Transverse colon (tissue), 4 donors: ENCODE data around the gene TTC22.

Experiments used
- POLR2A ChIP-seq: fragments of 450-650 bp; IDR thresholded peaks from one replicate; pipeline ENCODE4 v1.6.1; 2016; ENCODE audit warnings: antibody characterized with exemption, mild to moderate bottlenecking, moderate library complexity
- POLR2AphosphoS5 ChIP-seq, 3 donors: sonication (generic); formaldehyde crosslinking; IDR thresholded peaks; one replicate each; pipeline ENCODE4 v1.6.1; 2016; ENCODE audit warnings: antibody characterized with exemption in 3 of 3
- TF ChIP-seq, protein P1 (sequence below), 5 experiments: fragments of 200-600 bp in 3 of 5; fragments of 450-650 bp in 2 of 5; sonication (generic) in 3 of 5; IDR thresholded peaks; 1 replicate in 2 of 5; 2 replicates in 3 of 5; pipeline ENCODE4 v1.5.1; 2016 to 2017; ENCODE audit warnings: antibody characterized with exemption in 5 of 5, inconsistent platforms in 3 of 5, mild to moderate bottlenecking in 2 of 5, moderate library complexity in 1 of 5

DNA sequence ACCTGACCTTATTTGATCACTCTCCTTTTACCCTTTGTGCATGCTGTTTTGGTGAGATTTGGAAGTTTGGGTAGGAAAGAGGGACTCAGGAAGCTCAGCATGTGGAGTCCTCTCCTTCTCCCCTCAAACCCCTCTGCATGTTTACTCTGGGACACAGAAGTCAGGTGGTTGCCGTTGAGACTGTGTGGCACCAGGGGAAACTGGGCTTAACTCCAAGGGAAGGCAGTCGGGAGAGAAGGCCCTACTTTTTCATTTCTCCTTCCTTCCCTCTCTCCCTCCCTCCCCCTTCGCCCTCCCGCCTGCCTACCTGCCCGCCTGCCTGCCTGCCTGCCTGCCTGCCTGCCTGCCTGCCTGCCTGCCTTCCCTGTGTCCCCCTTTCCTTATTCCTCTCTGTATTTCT is 34.8 kb upstream of the TTC22 start:
- TF ChIP-seq, protein P1, sequence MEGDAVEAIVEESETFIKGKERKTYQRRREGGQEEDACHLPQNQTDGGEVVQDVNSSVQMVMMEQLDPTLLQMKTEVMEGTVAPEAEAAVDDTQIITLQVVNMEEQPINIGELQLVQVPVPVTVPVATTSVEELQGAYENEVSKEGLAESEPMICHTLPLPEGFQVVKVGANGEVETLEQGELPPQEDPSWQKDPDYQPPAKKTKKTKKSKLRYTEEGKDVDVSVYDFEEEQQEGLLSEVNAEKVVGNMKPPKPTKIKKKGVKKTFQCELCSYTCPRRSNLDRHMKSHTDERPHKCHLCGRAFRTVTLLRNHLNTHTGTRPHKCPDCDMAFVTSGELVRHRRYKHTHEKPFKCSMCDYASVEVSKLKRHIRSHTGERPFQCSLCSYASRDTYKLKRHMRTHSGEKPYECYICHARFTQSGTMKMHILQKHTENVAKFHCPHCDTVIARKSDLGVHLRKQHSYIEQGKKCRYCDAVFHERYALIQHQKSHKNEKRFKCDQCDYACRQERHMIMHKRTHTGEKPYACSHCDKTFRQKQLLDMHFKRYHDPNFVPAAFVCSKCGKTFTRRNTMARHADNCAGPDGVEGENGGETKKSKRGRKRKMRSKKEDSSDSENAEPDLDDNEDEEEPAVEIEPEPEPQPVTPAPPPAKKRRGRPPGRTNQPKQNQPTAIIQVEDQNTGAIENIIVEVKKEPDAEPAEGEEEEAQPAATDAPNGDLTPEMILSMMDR (IDR thresholded peaks at IDR 0.05), result no peak
- TF ChIP-seq POLR2AphosphoS5 (IDR thresholded peaks at IDR 0.05), result no peak
- no peak for TF ChIP-seq POLR2A
